ENCODE measurements around the gene RAB37. TPM values are rescaled to one million over a fixed set of nuclear protein-coding genes. Genes with fewer than 3 reads are reported as not detected.

RAB37 gene
- total and polyA plus RNA-seq, 2 of the 8 experiments (the other 6 are each of a cell fraction or from before 2014, with no cell fraction given): 5.5 to 6.1 TPM

- WGBS, 2 experiments (ENCODE audit: extremely low coverage in 1 of 2, insufficient coverage in 1 of 2, insufficient read length in 1 of 2, insufficient replicate concordance in 2 of 2, low coverage in 1 of 2, low lambda C conversion rate in 2 of 2, missing lambda C conversion rate in 1 of 2): 93% methylated on average over 5 of the region's 5 CpGs; no CpG with 5 or more reads in 1 of the 2 experiments
- DNase-seq (ENCODE audit: low read depth in 1 of 2, low spot score in 2 of 2): no peak
- no peak overlapping the region for H2BK12ac ChIP-seq (ENCODE audit: low read depth, low read length)
- TF ChIP-seq SUZ12 (IDR thresholded peaks at IDR 0.05; ENCODE audit: low read length) (no peak), SP1 (IDR thresholded peaks at IDR 0.05; ENCODE audit: low read depth, low read length) (no peak)
Observed at GRCh38 chr17:74784125-74784810, 47.2 kb downstream of the RAB37 start.

More at GRCh38 chr17:74784125-74784810, 47.2 kb downstream of the RAB37 start:
- Histone ChIP-seq H3K9ac (replicated peaks in 1 of 4; ENCODE audit: extremely low read depth in 1 of 4, low read depth in 3 of 4, low read length in 3 of 4) (no peak overlapping the region), H2BK120ac (replicated peaks; ENCODE audit: low read depth, low read length) (no peak overlapping the region), H3K79me2 (ENCODE audit: control insufficient read depth in 1 of 2, insufficient read depth in 2 of 2, low read length in 2 of 2) (no peaks in the 10 kb centered on the region; a peak in 1 of 4 replicates), H4K20me1 (replicated peaks in 1 of 2; ENCODE audit: control insufficient read depth in 1 of 2, insufficient read depth in 2 of 2, low read length in 2 of 2) (peaks cover 7 to 19% of the 10 kb centered on the region in 2 experiments), H3K23me2 (ENCODE audit: low read depth, low read length) (no peaks in the 10 kb centered on the region), H3K27me3 (replicated peaks in 1 of 4; ENCODE audit: control insufficient read depth in 3 of 4, extremely low read depth in 1 of 4, insufficient read depth in 3 of 4, low read length in 3 of 4) (no peaks in the 10 kb centered on the region), H3K18ac (ENCODE audit: extremely low read depth, low read length) (no peak overlapping the region), H3K4me2 (ENCODE audit: insufficient read depth in 1 of 2, low read depth in 2 of 2, low read length in 2 of 2) (no peak overlapping the region), H3K23ac (ENCODE audit: insufficient read length) (no peak overlapping the region), H2AK5ac (ENCODE audit: low read depth, low read length) (no peak overlapping the region), H3K4me3 (ENCODE audit: extremely low read depth in 1 of 4, insufficient read depth in 2 of 4, low read depth in 3 of 4, low read length in 4 of 4) (no peak overlapping the region), H4K91ac (replicated peaks; ENCODE audit: insufficient read length, low read length) (no peak overlapping the region), H3K4me1 (replicated peaks in 1 of 4; ENCODE audit: control insufficient read depth in 3 of 4, insufficient read depth in 4 of 4, low read length in 3 of 4) (peaks cover 0 to 3% (median 3%) of the 10 kb centered on the region in 4 experiments; a peak in 5 of 7 replicates), H2BK15ac (ENCODE audit: low read length) (no peak overlapping the region), H4K8ac (ENCODE audit: extremely low read depth, insufficient read depth, low read length) (no peak overlapping the region), H3K27ac (ENCODE audit: low read depth, low read length) (no peak overlapping the region), H3K4ac (replicated peaks; ENCODE audit: insufficient read length, low read depth, low read length) (no peak overlapping the region), H2AFZ (ENCODE audit: low read length) (no peak overlapping the region), H2BK20ac (ENCODE audit: low read length) (no peak overlapping the region), H4K5ac (ENCODE audit: insufficient read length, low read depth, low read length) (no peak overlapping the region), H3K9me3 (ENCODE audit: insufficient read depth in 2 of 2, low read depth in 1 of 2, low read length in 1 of 2) (no peaks in the 10 kb centered on the region), H3K14ac (ENCODE audit: insufficient read length) (no peak overlapping the region), H3K56ac (replicated peaks; ENCODE audit: insufficient read length, low read depth, low read length) (no peak overlapping the region), H3K36me3 (ENCODE audit: control insufficient read depth in 2 of 4, insufficient read depth in 4 of 4, low read length in 3 of 4) (peaks cover 0 to 5% (median 0%) of the 10 kb centered on the region in 4 experiments; a peak in 2 of 8 replicates), H2BK5ac (ENCODE audit: low read depth, low read length) (no peak overlapping the region), H3K79me1 (ENCODE audit: low read depth, low read length) (peaks cover 15% of the 10 kb centered on the region)
- CTCF ChIA-PET (ENCODE audit: partially characterized antibody): interaction anchor here (1.0 to 99.6 kb wide), 10 partner anchors 8 to 127 kb away, joined by 3 to 2981 read pairs (median 7); partner anchors contain the start of genes FDXR, GRIN2C and NHERF1
- POLR2A ChIA-PET (ENCODE audit: partially characterized antibody): interaction anchor here (1.2 to 1.8 kb wide), 3 partner anchors 14 to 74 kb away, joined by 3 to 4 read pairs (median 3); no protein-coding TSS in a partner anchor
- FAIRE-seq: no peak

Data from H1 (cell line).